ENCODE data around the gene ANKRD45. TPM values are rescaled to one million over a fixed set of nuclear protein-coding genes. Genes with fewer than 3 reads are reported as not detected.
"Not testable (repeated sequence)": the region's sequence is repeated elsewhere in the genome, so short reads cannot be mapped to it uniquely, and the experiment has no call there.

ANKRD45 gene
- total RNA-seq, 1 donor from 2014 or later, result 0.87 TPM

DNA sequence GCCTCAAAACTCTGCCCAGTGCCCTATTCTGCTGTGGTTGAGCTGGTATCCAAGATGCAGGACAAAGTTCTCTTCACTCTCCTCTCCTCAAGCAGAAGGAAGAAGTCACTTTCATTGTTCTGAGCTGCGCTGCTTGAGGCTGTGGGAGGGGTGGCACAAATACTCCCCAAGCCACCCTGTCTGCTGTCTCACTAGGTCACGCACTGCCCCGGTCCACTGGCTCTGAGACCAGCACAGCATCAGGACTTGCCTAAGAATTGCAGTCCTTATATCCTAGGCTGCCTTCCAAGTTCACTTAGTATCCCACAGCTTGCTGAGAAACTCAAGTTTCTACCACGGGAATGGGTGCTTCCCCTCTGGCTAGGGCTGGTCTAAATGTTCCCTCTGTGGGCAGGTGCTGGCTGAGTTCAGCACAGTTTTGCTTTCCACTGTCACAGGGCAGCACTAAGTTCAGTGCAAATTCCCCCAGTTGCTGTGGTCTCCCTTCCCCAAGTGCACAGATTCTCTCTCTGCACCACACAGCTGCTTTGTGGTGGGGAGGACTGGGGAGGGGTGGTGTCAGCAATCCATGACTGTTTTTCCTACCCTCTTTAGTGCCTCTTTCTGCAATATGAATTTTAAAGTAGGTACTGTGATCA is 99.2 kb downstream of the ANKRD45 start:
- Histone ChIP-seq H3K27me3 (no peaks in the 10 kb centered on the region), H3K9me3 (peaks cover 7% of the 10 kb centered on the region), H3K4me1 (no peaks in the 10 kb centered on the region), H3K27ac (no peak overlapping the region), H3K36me3 (no peaks in the 10 kb centered on the region), H3K4me3 (no peak overlapping the region)
- intact Hi-C loops (cut with DNase I), result no loop called here
- TF ChIP-seq, protein P1, sequence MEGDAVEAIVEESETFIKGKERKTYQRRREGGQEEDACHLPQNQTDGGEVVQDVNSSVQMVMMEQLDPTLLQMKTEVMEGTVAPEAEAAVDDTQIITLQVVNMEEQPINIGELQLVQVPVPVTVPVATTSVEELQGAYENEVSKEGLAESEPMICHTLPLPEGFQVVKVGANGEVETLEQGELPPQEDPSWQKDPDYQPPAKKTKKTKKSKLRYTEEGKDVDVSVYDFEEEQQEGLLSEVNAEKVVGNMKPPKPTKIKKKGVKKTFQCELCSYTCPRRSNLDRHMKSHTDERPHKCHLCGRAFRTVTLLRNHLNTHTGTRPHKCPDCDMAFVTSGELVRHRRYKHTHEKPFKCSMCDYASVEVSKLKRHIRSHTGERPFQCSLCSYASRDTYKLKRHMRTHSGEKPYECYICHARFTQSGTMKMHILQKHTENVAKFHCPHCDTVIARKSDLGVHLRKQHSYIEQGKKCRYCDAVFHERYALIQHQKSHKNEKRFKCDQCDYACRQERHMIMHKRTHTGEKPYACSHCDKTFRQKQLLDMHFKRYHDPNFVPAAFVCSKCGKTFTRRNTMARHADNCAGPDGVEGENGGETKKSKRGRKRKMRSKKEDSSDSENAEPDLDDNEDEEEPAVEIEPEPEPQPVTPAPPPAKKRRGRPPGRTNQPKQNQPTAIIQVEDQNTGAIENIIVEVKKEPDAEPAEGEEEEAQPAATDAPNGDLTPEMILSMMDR (IDR thresholded peaks at IDR 0.05), result no peak
- ATAC-seq (no peak), DNase-seq (no peak)

DNA sequence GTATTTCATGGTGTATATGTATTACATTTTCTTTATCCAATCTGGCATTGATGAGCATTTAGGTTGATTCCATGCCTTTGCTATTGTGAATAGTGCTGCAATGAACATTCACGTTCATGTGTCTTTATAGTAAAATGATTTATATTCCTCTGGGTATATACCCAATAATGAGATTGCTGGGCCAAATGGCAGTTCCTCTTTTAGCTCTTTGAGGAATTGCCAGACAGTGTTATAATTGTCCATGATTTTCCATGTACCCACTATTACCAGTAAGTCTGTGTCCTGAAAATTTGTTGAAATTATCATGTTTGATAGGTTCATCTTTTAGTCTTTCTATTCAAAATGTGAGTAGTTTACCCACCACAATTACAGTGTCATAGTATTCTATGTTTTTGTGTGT is 101.2 kb downstream of the ANKRD45 start:
- intact Hi-C loops (cut with DNase I), result no loop called here
- no peaks in the 10 kb centered on the region for H3K36me3 ChIP-seq
- H3K9me3 ChIP-seq, result peaks cover 7% of the 10 kb centered on the region
- TF ChIP-seq, protein P1 (IDR thresholded peaks at IDR 0.05), result no peak
- no peak overlapping the region for H3K4me3 ChIP-seq
- H3K27me3 ChIP-seq, result no peaks in the 10 kb centered on the region
- ATAC-seq (no peak), DNase-seq (no peak)
- H3K27ac ChIP-seq, result no peak overlapping the region
- no peaks in the 10 kb centered on the region for H3K4me1 ChIP-seq

DNA sequence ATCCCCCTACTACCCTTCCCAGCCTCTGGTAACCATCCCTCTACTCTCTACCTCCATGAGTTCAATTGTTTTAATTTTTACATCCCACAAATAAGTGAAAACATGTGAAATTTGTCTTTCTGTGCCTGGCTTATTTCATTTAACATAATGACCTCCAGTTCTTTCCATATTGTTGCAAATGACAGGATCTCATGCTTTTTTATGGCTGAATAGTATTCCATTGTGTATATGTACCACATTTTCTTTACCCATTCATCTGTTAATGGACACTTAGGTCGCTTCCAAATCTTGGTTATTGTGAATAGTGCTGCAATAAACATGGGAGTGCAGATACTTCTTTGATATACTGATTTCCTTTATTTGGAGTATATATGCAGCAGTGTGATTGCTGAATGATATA is 105.8 kb downstream of the ANKRD45 start:
- H3K4me1 ChIP-seq; H3K27me3 ChIP-seq; DNase-seq; H3K36me3 ChIP-seq; ATAC-seq; H3K4me3 ChIP-seq; intact Hi-C loops (cut with DNase I); H3K27ac ChIP-seq; H3K9me3 ChIP-seq: not testable (repeated sequence)

DNA sequence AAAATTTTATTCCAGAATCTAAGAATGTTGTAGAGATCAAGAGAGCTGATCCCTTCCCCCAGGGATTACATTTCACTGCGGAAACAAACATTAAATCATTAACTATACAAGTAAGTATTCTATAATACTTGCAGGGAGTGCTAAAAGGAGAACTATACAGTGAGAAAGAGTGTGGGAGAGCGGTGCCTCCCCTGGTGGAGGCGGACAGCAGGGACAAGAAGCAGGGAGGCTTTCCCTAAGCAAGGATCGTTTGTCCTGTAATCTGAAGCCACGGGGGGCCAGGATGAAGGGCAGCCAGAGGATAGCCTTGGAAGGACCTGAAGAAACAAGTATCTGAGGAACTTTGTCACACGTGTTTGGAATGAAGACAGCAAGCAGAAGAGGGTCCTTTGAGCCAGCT is 106.8 kb downstream of the ANKRD45 start:
- intact Hi-C loops (cut with DNase I), result no loop called here
- H3K27me3 ChIP-seq, result no peaks in the 10 kb centered on the region
- no peaks in the 10 kb centered on the region for H3K4me1 ChIP-seq
- ATAC-seq, result no peak
- H3K4me3 ChIP-seq, result no peak overlapping the region
- no peak for DNase-seq
- TF ChIP-seq, protein P1 (IDR thresholded peaks at IDR 0.05), result no peak
- no peak overlapping the region for H3K27ac ChIP-seq
- peaks cover 7% of the 10 kb centered on the region for H3K9me3 ChIP-seq
- no peaks in the 10 kb centered on the region for H3K36me3 ChIP-seq

DNA sequence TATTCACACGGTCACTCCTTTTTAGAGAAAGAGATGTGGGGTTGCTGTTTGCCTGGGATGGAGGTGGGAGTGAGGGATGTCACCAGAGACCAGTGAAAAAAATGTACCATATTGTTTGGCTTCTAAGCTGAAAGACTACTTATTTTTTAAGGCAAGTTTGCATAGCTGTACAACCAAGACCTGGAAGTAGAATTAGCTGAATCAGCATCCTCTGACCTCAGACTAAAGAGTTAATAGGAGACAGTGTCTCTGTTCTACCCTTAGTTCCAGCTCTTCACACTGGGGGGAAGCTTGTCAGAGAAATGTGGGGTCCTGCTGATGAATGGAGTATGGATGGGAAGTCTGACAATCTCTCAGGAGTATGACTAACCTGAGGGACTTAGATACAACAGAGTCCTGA is 108.4 kb downstream of the ANKRD45 start:
- no peak overlapping the region for H3K27ac ChIP-seq
- no peaks in the 10 kb centered on the region for H3K4me1 ChIP-seq
- H3K27me3 ChIP-seq, result no peaks in the 10 kb centered on the region
- DNase-seq (no peak), ATAC-seq (no peak)
- H3K4me3 ChIP-seq, result no peak overlapping the region
- H3K36me3 ChIP-seq, result no peaks in the 10 kb centered on the region
- no peaks in the 10 kb centered on the region for H3K9me3 ChIP-seq
- intact Hi-C loops (cut with DNase I), result no loop called here
- TF ChIP-seq, protein P1 (IDR thresholded peaks at IDR 0.05), result no peak

DNA sequence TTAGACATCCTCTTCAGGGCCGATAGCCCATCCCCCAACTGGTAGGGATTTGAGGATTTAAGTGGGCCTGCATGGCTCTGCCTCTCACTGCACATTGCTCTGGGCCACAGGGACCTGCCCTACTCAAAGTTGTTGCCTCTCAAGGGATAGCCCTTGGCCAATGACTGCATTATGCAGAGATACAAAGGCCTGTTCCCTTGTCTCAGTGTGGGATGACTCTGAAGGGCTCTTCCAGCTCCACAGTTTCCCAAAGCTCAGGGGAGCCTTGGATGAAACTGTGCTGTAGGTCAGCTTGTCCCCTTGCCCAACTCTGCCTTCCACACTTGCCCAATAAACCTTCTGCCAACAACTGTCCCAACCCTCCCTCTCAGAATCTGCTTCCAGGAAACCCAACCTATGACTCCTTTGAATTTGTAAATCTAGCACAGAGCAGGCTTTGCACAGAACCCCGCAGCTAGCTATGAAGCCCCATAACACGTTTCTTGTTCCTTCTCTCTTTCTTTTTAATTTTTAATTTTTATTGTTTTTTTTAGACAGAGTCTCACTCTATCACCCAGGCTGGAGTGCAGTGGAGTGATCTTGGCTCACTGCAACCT is 109.3 kb downstream of the ANKRD45 start:
- H3K36me3 ChIP-seq, result no peaks in the 10 kb centered on the region
- no peaks in the 10 kb centered on the region for H3K4me1 ChIP-seq
- DNase-seq, result no peak
- ATAC-seq, result no peak
- intact Hi-C loops (cut with DNase I), result no loop called here
- no peak overlapping the region for H3K4me3 ChIP-seq
- no peak overlapping the region for H3K27ac ChIP-seq
- H3K27me3 ChIP-seq, result no peaks in the 10 kb centered on the region
- no peaks in the 10 kb centered on the region for H3K9me3 ChIP-seq
- TF ChIP-seq, protein P1 (IDR thresholded peaks at IDR 0.05), result no peak

Other genes starting within 250 kb of the ANKRD45 start
- 201 TPM for gene PRDX6, start 192.5 kb downstream of the ANKRD45 start, total RNA-seq
- 0.26 TPM for gene SLC9C2, start 66.8 kb downstream of the ANKRD45 start, total RNA-seq
- not detected for gene TEX50, start 34.5 kb downstream of the ANKRD45 start, total RNA-seq
- 31.9 TPM for gene KLHL20, start 45.1 kb upstream of the ANKRD45 start, total RNA-seq
- 14.6 TPM for gene DARS2, start 154.8 kb upstream of the ANKRD45 start, total RNA-seq
- 4.3 TPM for gene CENPL, start 155.0 kb upstream of the ANKRD45 start, total RNA-seq
- gene GAS5, start 198.1 kb upstream of the ANKRD45 start, total RNA-seq, result 310 TPM
- 14.7 TPM for gene ZBTB37, start 198.5 kb upstream of the ANKRD45 start, total RNA-seq
- gene SERPINC1, start 247.5 kb upstream of the ANKRD45 start, total RNA-seq, result not detected

Measured in upper lobe of right lung (tissue), 1 donor.